Upper lobe of left lung (tissue), 6 donors: ENCODE measurements around the gene DNASE2B. TPM values are rescaled to one million over a fixed set of nuclear protein-coding genes. Genes with fewer than 3 reads are reported as not detected.

ENCODE experiments used
- ATAC-seq, 2 donors: fragments of 200-7000 bp; cut with Tn5 transposase; one replicate each; pipeline ENCODE4 v1.9.1; 2022; ENCODE audit warnings: mild to moderate bottlenecking in 2 of 2, moderate library complexity in 2 of 2; ENCODE audit not compliant: low FRiP score in 2 of 2
- DNase-seq, 2 donors: peaks; one replicate each; pipeline ENCODE4 v3.0.0-alpha.2; 2019 to 2020
- H3K27ac ChIP-seq, 4 donors: fragments of 200-600 bp; sonication (generic); one replicate each; pipeline ENCODE4 v1.5.1; 2016 to 2019
- H3K27me3 ChIP-seq, 4 donors: fragments of 200-600 bp; sonication (generic); one replicate each; pipeline ENCODE4 v1.5.1; 2017 to 2019
- H3K36me3 ChIP-seq, 4 donors: fragments of 200-600 bp; sonication (generic); one replicate each; pipeline ENCODE4 v1.5.1; 2016 to 2019
- H3K4me1 ChIP-seq, 4 donors: fragments of 200-600 bp; sonication (generic); one replicate each; pipeline ENCODE4 v1.5.1; 2018 to 2019
- H3K4me3 ChIP-seq, 4 donors: fragments of 200-600 bp; sonication (generic); one replicate each; pipeline ENCODE4 v1.5.1; 2017 to 2019; ENCODE audit warnings: mild to moderate bottlenecking in 2 of 4, moderate library complexity in 1 of 4
- H3K9me3 ChIP-seq, 4 donors: fragments of 200-600 bp; sonication (generic); one replicate each; pipeline ENCODE4 v1.5.1; 2018 to 2019
- EP300 ChIP-seq, 4 donors: sonication (generic); formaldehyde crosslinking; IDR thresholded peaks; one replicate each; pipeline ENCODE4 v1.5.1; 2017; ENCODE audit warnings: antibody characterized with exemption in 4 of 4, control low read depth in 2 of 4
- POLR2A ChIP-seq, 4 donors: fragments of 450-650 bp; IDR thresholded peaks; one replicate each; pipeline ENCODE4 v1.5.1; 2016 to 2017; ENCODE audit warnings: antibody characterized with exemption in 4 of 4, mild to moderate bottlenecking in 2 of 4
- POLR2AphosphoS5 ChIP-seq, 2 donors: sonication (generic); formaldehyde crosslinking; IDR thresholded peaks; one replicate each; pipeline ENCODE4 v1.5.1; 2017; ENCODE audit warnings: antibody characterized with exemption in 2 of 2
- WGBS, 2 donors: methylation state at CpG; one replicate each; pipeline ENCODE4 v1.1.5; 2017 to 2018; 5-methylcytosine and 5-hydroxymethylcytosine counted together
- total RNA-seq, 6 donors: library from RNA; depleted of rRNA in 4 of 6; stranded (reverse); fragments of >200 nt in 4 of 6; gene quantifications; one replicate each; pipeline versions ENCODE4 v1.1.0 to v1.2.1, GENCODE V29; 2016 to 2021
- TF ChIP-seq, protein P1 (sequence below), 6 experiments: fragments of 450-650 bp in 4 of 6; fragments of 200-600 bp in 2 of 6; sonication (generic) in 2 of 6; IDR thresholded peaks; one replicate each; pipeline ENCODE4 v1.5.1; 2016 to 2019; ENCODE audit warnings: antibody characterized with exemption in 6 of 6
- donor health status: DM: no; HTN: no; CAD: no; lungs with moderate emphysema.
- donor health status: DM: no; HTN: yes; CAD: no; lungs with severe emphysema.

DNASE2B gene
- total RNA-seq, 6 donors from 2014 or later, result 1.5 to 14.7 (median 5.5) TPM; not detected in 1

DNA sequence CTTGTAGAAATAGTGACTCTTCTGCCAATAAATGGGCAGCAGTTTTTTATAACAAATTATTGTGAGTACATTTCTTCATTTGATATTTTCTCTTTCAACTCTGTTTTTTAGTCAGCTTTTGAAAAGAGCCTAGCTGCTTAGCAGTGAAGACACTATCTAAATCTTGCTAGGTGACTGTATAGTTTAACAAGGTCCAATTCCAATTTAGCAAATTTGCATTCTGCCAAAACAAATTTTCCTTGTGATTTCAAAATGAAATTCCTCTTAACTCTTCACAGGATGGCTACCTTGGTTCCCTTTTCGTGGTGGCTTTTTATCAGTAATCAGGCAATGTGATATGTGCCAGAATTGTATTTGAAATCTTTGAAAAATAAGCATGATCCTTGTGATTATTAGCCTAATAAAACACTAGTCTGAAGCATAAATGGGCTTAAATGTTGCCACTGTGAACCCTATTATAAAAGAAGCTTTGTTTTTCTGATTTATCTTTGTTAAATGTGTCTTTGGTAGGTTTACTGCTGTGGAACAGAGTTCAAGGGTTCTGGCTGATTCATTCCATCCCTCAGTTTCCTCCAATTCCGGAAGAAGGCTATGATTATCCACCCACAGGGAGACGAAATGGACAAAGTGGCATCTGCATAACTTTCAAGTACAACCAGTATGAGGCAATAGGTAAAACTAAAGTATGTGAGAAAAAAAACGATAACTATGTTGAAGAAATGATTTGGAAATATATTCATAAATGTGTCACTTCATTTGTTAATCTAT lies 12.2 kb downstream of the DNASE2B start:
- no peak overlapping the region for H3K27ac ChIP-seq
- WGBS, 2 donors, result 53 to 63% methylated on average over 4 of the region's 4 CpGs

DNA sequence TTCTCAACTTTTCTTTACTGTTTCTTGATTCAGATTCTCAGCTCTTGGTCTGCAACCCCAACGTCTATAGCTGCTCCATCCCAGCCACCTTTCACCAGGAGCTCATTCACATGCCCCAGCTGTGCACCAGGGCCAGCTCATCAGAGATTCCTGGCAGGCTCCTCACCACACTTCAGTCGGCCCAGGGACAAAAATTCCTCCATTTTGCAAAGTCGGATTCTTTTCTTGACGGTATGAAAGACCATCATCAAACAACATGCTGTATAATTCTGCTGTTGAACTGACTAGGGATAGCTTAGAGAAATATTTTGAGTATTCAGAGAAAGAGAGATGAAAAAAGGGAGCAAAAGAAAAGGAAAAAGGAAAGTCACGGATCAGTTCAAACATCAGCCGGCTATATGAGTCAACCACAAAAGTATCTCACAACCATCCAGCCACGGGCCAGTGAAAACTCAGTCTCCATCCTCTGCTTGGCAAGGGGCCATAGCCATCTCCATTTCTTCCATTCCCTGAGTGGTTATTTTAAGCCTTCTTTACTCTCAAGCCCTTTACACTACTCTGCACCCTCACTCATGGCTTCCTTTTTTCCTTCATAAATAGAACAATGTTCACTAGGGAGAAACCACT lies 14.1 kb downstream of the DNASE2B start:
- no peaks in the 10 kb centered on the region for H3K4me1 ChIP-seq
- no peaks in the 10 kb centered on the region for H3K9me3 ChIP-seq
- H3K27ac ChIP-seq, result no peak overlapping the region
- 76 to 88% methylated on average over 7 of the region's 7 CpGs for WGBS, 2 donors
- no peak for TF ChIP-seq EP300 (IDR thresholded peaks at IDR 0.05)
- no peaks in the 10 kb centered on the region for H3K36me3 ChIP-seq
- H3K27me3 ChIP-seq, result no peaks in the 10 kb centered on the region
- H3K4me3 ChIP-seq, result no peak overlapping the region
- DNase-seq, result no peak
- ATAC-seq, result no peak

More for the DNA sequence above, 12.2 kb downstream of the DNASE2B start:
- Histone ChIP-seq H3K36me3 (no peaks in the 10 kb centered on the region), H3K9me3 (no peaks in the 10 kb centered on the region), H3K27me3 (no peaks in the 10 kb centered on the region), H3K4me1 (no peaks in the 10 kb centered on the region), H3K4me3 (no peak overlapping the region)
- TF ChIP-seq, protein P1, sequence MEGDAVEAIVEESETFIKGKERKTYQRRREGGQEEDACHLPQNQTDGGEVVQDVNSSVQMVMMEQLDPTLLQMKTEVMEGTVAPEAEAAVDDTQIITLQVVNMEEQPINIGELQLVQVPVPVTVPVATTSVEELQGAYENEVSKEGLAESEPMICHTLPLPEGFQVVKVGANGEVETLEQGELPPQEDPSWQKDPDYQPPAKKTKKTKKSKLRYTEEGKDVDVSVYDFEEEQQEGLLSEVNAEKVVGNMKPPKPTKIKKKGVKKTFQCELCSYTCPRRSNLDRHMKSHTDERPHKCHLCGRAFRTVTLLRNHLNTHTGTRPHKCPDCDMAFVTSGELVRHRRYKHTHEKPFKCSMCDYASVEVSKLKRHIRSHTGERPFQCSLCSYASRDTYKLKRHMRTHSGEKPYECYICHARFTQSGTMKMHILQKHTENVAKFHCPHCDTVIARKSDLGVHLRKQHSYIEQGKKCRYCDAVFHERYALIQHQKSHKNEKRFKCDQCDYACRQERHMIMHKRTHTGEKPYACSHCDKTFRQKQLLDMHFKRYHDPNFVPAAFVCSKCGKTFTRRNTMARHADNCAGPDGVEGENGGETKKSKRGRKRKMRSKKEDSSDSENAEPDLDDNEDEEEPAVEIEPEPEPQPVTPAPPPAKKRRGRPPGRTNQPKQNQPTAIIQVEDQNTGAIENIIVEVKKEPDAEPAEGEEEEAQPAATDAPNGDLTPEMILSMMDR (IDR thresholded peaks at IDR 0.05), result no peak
- no peak for TF ChIP-seq EP300 (IDR thresholded peaks at IDR 0.05)
- TF ChIP-seq POLR2A (IDR thresholded peaks at IDR 0.05), result no peak
- no peak for TF ChIP-seq POLR2AphosphoS5 (IDR thresholded peaks at IDR 0.05)
- no peak for DNase-seq
- ATAC-seq, result no peak

DNA sequence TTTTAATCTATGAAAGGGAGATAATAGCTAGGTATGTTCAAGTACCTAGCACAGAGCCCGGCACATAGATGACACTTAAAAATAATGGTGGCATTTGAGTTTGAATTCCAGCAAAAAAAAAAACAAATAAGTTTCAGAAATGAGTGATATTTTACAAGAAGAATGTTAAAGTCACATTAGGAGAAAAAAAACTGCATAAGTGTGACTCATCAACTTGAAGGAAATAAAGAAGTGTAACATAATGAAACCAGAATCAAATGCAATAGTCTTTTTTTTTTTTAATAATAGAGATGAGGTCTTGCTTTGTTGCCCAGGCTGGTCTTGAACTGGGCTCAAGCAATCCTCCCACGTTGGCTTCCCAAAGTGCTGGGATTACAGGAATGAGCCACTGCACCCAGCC lies 17.1 kb downstream of the DNASE2B start:
- no peak for DNase-seq
- 62 to 70% methylated on average over 2 of the region's 2 CpGs for WGBS, 2 donors
- no peaks in the 10 kb centered on the region for H3K27me3 ChIP-seq
- TF ChIP-seq EP300 (IDR thresholded peaks at IDR 0.05), result no peak
- TF ChIP-seq, protein P1 (IDR thresholded peaks at IDR 0.05), result no peak
- TF ChIP-seq POLR2AphosphoS5 (IDR thresholded peaks at IDR 0.05), result no peak
- TF ChIP-seq POLR2A (IDR thresholded peaks at IDR 0.05), result no peak
- H3K4me3 ChIP-seq, result no peak overlapping the region
- no peaks in the 10 kb centered on the region for H3K9me3 ChIP-seq
- no peak for ATAC-seq
- no peaks in the 10 kb centered on the region for H3K36me3 ChIP-seq
- no peaks in the 10 kb centered on the region for H3K4me1 ChIP-seq
- H3K27ac ChIP-seq, result no peak overlapping the region

DNA sequence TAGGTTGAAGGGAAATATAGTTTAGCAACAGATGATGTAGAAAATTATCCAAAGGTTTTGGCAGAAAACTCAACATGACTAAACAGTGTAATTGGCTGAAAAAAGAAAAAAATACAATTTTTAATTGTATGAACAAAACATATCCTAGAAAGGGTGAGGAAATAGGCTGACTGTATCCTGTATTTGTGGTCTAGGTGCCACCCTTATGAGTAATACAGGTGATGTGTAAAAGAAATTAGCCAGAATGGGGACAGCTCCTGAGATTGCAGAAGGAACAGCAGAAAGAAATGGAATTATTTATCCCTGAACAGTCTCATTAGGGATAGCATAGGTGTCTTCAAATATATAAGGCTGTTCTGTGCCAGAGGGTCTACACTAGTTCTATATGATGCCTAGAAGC lies 24.6 kb downstream of the DNASE2B start:
- Histone ChIP-seq H3K27me3 (no peaks in the 10 kb centered on the region), H3K4me1 (no peaks in the 10 kb centered on the region), H3K9me3 (no peaks in the 10 kb centered on the region), H3K4me3 (no peak overlapping the region), H3K36me3 (no peaks in the 10 kb centered on the region), H3K27ac (no peak overlapping the region)
- DNase-seq (no peak), ATAC-seq (no peak)
- no peak for TF ChIP-seq POLR2A (IDR thresholded peaks at IDR 0.05)
- TF ChIP-seq EP300 (IDR thresholded peaks at IDR 0.05), result no peak

DNA sequence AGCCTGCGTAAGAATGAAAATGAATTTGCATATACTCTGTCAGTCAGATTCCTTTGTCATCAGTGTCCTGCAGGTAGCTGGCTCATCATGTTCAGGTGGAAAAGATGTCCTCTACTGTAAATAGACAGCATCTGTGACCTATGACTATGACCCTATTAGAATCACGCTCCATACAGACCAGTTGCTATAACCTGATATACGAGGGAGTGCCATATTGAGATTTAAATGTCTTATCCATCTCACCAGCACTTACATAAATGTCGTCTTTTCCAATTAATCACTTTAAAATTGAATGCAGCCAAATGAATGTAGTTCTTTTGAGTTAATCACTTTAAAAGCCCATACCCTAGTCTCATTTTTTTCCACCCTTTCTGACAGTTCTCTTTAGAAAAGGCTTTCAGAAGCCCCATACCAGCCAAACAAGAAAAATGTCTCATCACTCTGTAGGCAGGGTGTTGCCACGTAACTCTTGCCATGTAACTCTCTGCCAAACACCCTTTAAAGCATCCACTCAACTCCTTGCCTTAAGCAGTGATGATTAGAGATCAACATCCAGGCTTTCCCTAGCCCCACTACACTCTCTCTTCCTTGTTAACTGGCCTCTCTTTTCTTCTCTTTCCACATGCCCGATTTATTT lies 26.3 kb downstream of the DNASE2B start:
- no peaks in the 10 kb centered on the region for H3K4me1 ChIP-seq
- H3K9me3 ChIP-seq, result no peaks in the 10 kb centered on the region
- no peak overlapping the region for H3K4me3 ChIP-seq
- WGBS, 2 donors, result 82 to 86% methylated on average over 6 of the region's 6 CpGs
- no peaks in the 10 kb centered on the region for H3K36me3 ChIP-seq
- ATAC-seq (no peak), DNase-seq (no peak)
- H3K27ac ChIP-seq, result no peak overlapping the region
- no peaks in the 10 kb centered on the region for H3K27me3 ChIP-seq
- TF ChIP-seq EP300 (IDR thresholded peaks at IDR 0.05), result no peak
- TF ChIP-seq POLR2AphosphoS5 (IDR thresholded peaks at IDR 0.05), result no peak
- TF ChIP-seq, protein P1 (IDR thresholded peaks at IDR 0.05), result no peak
- no peak for TF ChIP-seq POLR2A (IDR thresholded peaks at IDR 0.05)
